GM12878 (cell line): ENCODE measurements around the gene HLA-G. TPM values are rescaled to one million over a fixed set of nuclear protein-coding genes. Genes with fewer than 3 reads are reported as not detected.
A peak's percentile ranks its signal among the peaks of the same experiment; 100 is the strongest.

ENCODE experiments used
- ATAC-seq: fragments of 200-7000 bp; cut with Tn5 transposase; 3 replicates; pipeline ENCODE4 v1.9.1; 2020; ENCODE audit warnings: mild to moderate bottlenecking, moderate library complexity
- BruUV-seq: library from RNA; stranded (reverse); fragments of 400-500 nt; replicated peaks from 2 replicates; lab custom pipeline; 2021; lab: Mats Ljungman, UMichigan
- CTCF ChIA-PET: fragments of 300-600 bp; sonication (Branson Sonifier 250); formaldehyde crosslinking; extraction: SDS; loops from one replicate; lab custom pipeline; 2021; ENCODE audit warnings: inconsistent platforms; lab: Yijun Ruan, JAX
- POLR2A ChIA-PET: fragments of 350-600 bp; formaldehyde crosslinking; extraction: SDS; loops from one replicate; lab custom pipeline; 2021; ENCODE audit warnings: inconsistent platforms; lab: Charles Lee
- RAD21 ChIA-PET: fragments of 300-600 bp; sonication (Branson Sonifier 250); formaldehyde crosslinking; loops from one replicate; lab custom pipeline; 2023; ENCODE audit warnings: antibody characterized with exemption; ENCODE audit not compliant: unreplicated experiment; lab: Charles Lee
- SMC1A ChIA-PET: fragments of 300-600 bp; sonication (Branson Sonifier 250); formaldehyde crosslinking; loops from one replicate; lab custom pipeline; 2023; ENCODE audit not compliant: unreplicated experiment, uncharacterized antibody; lab: Charles Lee
- DNase-seq: peaks from one replicate; pipeline ENCODE4 v3.0.0-alpha.2; 2011; ENCODE audit warnings: low read depth, low spot score
- FAIRE-seq: peaks from 3 replicates; lab custom pipeline; 2011; peaks lifted over from hg19 to GRCh38; lab: Jason Lieb, UNC
- H2AFZ ChIP-seq: 2 replicates; pipeline ENCODE4 v1.6.0; 2011; ENCODE audit warnings: low read depth, low read length, control low read depth; ENCODE audit not compliant: control insufficient read depth
- H3K27ac ChIP-seq: 2 replicates; pipeline ENCODE4 v1.5.1; 2011; ENCODE audit warnings: control low read depth; ENCODE audit not compliant: control insufficient read depth, insufficient read depth
- H3K27me3 ChIP-seq, 2 experiments: replicated peaks in 1 of 2; 2 replicates each; pipeline versions ENCODE4 v1.6.0 to v1.6.1; 2011; ENCODE audit warnings: low read length in 1 of 2; ENCODE audit not compliant: control insufficient read depth in 2 of 2, insufficient read depth in 2 of 2
- H3K36me3 ChIP-seq, 2 experiments: 2 replicates each; pipeline ENCODE4 v1.5.1; 2011; ENCODE audit warnings: low read length in 1 of 2; ENCODE audit not compliant: control insufficient read depth in 2 of 2, insufficient read depth in 2 of 2
- H3K4me1 ChIP-seq: 2 replicates; pipeline ENCODE4 v1.6.1; 2011; ENCODE audit warnings: mild to moderate bottlenecking, low read length, moderate library complexity, mixed read lengths; ENCODE audit not compliant: control insufficient read depth, insufficient read depth
- H3K4me2 ChIP-seq: 2 replicates; pipeline ENCODE4 v1.6.0; 2011; ENCODE audit warnings: control low read depth; ENCODE audit not compliant: control insufficient read depth, insufficient read depth
- H3K4me3 ChIP-seq: fragments of 200-600 bp; sonication (generic); 2 replicates; pipeline ENCODE4 v1.5.1; 2016
- H3K79me2 ChIP-seq: 2 replicates; pipeline ENCODE4 v1.6.0; 2011; ENCODE audit warnings: low read length; ENCODE audit not compliant: control insufficient read depth, insufficient read depth
- H3K9ac ChIP-seq: 2 replicates; pipeline ENCODE4 v1.8.0; 2011; ENCODE audit warnings: low read length, control low read depth, mixed read lengths; ENCODE audit not compliant: control insufficient read depth, insufficient read depth
- H3K9me3 ChIP-seq: replicated peaks from 3 replicates; pipeline ENCODE4 v1.5.1; 2011; ENCODE audit warnings: mild to moderate bottlenecking, low read length; ENCODE audit not compliant: control insufficient read depth, insufficient read depth
- H4K20me1 ChIP-seq: 2 replicates; pipeline ENCODE4 v1.6.0; 2011; ENCODE audit not compliant: control insufficient read depth, insufficient read depth
- CREB1 ChIP-seq: IDR thresholded peaks from 2 replicates; pipeline ENCODE4 v1.6.1; 2012; ENCODE audit warnings: low read depth, mild to moderate bottlenecking, inconsistent platforms
- EGR1 ChIP-seq, 2 experiments: IDR thresholded peaks; 1 replicate in 1 of 2; 2 replicates in 1 of 2; pipeline ENCODE4 v1.6.1; 2011 to 2012; ENCODE audit warnings: low read depth in 2 of 2, low read length in 2 of 2, borderline replicate concordance in 1 of 2, mild to moderate bottlenecking in 1 of 2, moderate library complexity in 1 of 2
- MEF2B ChIP-seq: fragments of 450-650 bp; IDR thresholded peaks from 2 replicates; pipeline ENCODE4 v1.6.1; 2018; ENCODE audit warnings: mild to moderate bottlenecking, moderate library complexity; ENCODE audit not compliant: partially characterized antibody, poor library complexity, severe bottlenecking
- NBN ChIP-seq: fragments of 450-650 bp; IDR thresholded peaks from 2 replicates; pipeline ENCODE4 v1.6.1; 2016
- NR2C2 ChIP-seq: IDR thresholded peaks from 2 replicates; pipeline ENCODE4 v1.6.1; 2011; ENCODE audit warnings: borderline replicate concordance, low read depth; ENCODE audit not compliant: control insufficient read depth, insufficient read length
- RELA ChIP-seq: fragments of 450-650 bp; IDR thresholded peaks from 2 replicates; pipeline ENCODE4 v1.8.0; 2014; ENCODE audit warnings: borderline replicate concordance; ENCODE audit not compliant: partially characterized antibody
- TAF1 ChIP-seq: IDR thresholded peaks from 2 replicates; pipeline ENCODE4 v1.6.1; 2011; ENCODE audit warnings: mild to moderate bottlenecking, low read depth, low read length, borderline replicate concordance
- TARDBP ChIP-seq: IDR thresholded peaks from 2 replicates; pipeline ENCODE4 v1.6.1; 2016; ENCODE audit warnings: borderline replicate concordance
- TCF7 ChIP-seq: IDR thresholded peaks from 2 replicates; pipeline ENCODE4 v1.6.1; 2014; ENCODE audit warnings: antibody characterized with exemption, borderline replicate concordance
- WGBS: methylation state at CpG from one replicate; pipeline ENCODE4 v1.1.6; 2016; ENCODE audit warnings: low lambda C conversion rate; ENCODE audit not compliant: insufficient replicate concordance, insufficient coverage; ENCODE audit errors: missing lambda C conversion rate; 5-methylcytosine and 5-hydroxymethylcytosine counted together
- in situ Hi-C: fragments of 300-500 bp; cut with MboI; formaldehyde crosslinking; loops from 9 replicates; pipeline ENCODE4 v1.14.3; 2018; ENCODE audit warnings: mixed read lengths
- intact Hi-C: fragments of 100-400 bp; cut with micrococcal nuclease; formaldehyde crosslinking; loops from one replicate; pipeline ENCODE4 v1.14.2; 2022; ENCODE audit not compliant: unreplicated experiment
- polyA plus RNA-seq, 11 experiments: library from polyadenylated mRNA; depleted of rRNA in 4 of 11; unstranded in 6 of 11; stranded (reverse) in 5 of 11; fragments of >200 nt; fragmentation: Nextera tagmentation in 4 of 11; fragmentation: Illumina TruSeq in 1 of 11; extraction: Ambion mirVana in 4 of 11; extraction: Trizol in 1 of 11; gene quantifications; 1 replicate in 1 of 11; 2 replicates in 10 of 11; pipeline versions ENCODE4 v1.2.1 to v1.2.3, GENCODE V29; 2011 to 2016; ENCODE audit warnings: inconsistent platforms in 2 of 11, missing spikeins in 2 of 11, low read depth in 1 of 11
- total RNA-seq, 4 experiments: library from RNA; depleted of rRNA in 3 of 4; stranded (reverse); fragments of >200 nt in 3 of 4; fragmentation: Illumina TruSeq in 1 of 4; extraction: Trizol in 1 of 4; gene quantifications; 2 replicates each; pipeline versions ENCODE4 v1.2.1 to v1.2.3, GENCODE V29; 2013 to 2021

The HLA-G gene
- total and polyA plus RNA-seq, 10 of the 15 experiments (the other 5 are each of a cell fraction or from before 2014, with no cell fraction given) = 0.10 to 2.9 (median 1.3) TPM; not detected in 5

GRCh38 chr6:29793036-29793356, 34.6 kb upstream of the HLA-G start:
- H3K27me3 ChIP-seq = peaks cover 4 to 9% of the 10 kb centered on the region in 2 experiments; a peak in 3 of 4 replicates
- H3K27ac ChIP-seq = no peak overlapping the region
- SMC1A ChIA-PET = no interaction called here
- H3K9ac ChIP-seq = no peak overlapping the region
- H2AFZ ChIP-seq = peak overlapping the region; percentile 6; the same call in 1 of the 2 replicates
- H3K79me2 ChIP-seq = no peaks in the 10 kb centered on the region
- peak overlapping the region; percentile 77 for H3K4me2 ChIP-seq
- H3K36me3 ChIP-seq = no peaks in the 10 kb centered on the region
- DNase-seq (no peak), FAIRE-seq (no peak), ATAC-seq (peak; percentile 50)
- H3K9me3 ChIP-seq = no peaks in the 10 kb centered on the region; the same call in 2 of the 3 replicates
- TF ChIP-seq MEF2B = no peak
- no peak for TF ChIP-seq CREB1
- no peak for TF ChIP-seq NBN
- TF ChIP-seq TCF7 = no peak
- 0 out of 2 replicates have a peak, but pooled peaks cover 3% of the 10 kb centered on the region for H3K4me1 ChIP-seq
- POLR2A ChIA-PET = no interaction called here
- no TSS peak for BruUV-seq
- in situ Hi-C loops (no loop called here), intact Hi-C loops (no loop called here)
- 25% methylated on average over 11 of the region's 11 CpGs for WGBS
- RAD21 ChIA-PET = no interaction called here
- CTCF ChIA-PET = no interaction called here
- H4K20me1 ChIP-seq = no peaks in the 10 kb centered on the region
- peak overlapping the region; percentile 64 for H3K4me3 ChIP-seq

- H3K79me2 ChIP-seq = no peaks in the 10 kb centered on the region
- BruUV-seq = no TSS peak
- 21% methylated on average over 3 of the region's 3 CpGs for WGBS
- H3K4me1 ChIP-seq = 0 out of 2 replicates have a peak, but pooled peaks cover 3% of the 10 kb centered on the region
- RAD21 ChIA-PET = no interaction called here
- POLR2A ChIA-PET = no interaction called here
- intact Hi-C loops (no loop called here), in situ Hi-C loops (no loop called here)
- H4K20me1 ChIP-seq = no peaks in the 10 kb centered on the region
- no peak overlapping the region for H3K9ac ChIP-seq
- DNase-seq (no peak), ATAC-seq (no peak), FAIRE-seq (no peak)
- H3K36me3 ChIP-seq = no peaks in the 10 kb centered on the region
- no peak overlapping the region for H2AFZ ChIP-seq
- no peak overlapping the region for H3K4me2 ChIP-seq
- H3K9me3 ChIP-seq = no peaks in the 10 kb centered on the region; the same call in 2 of the 3 replicates
- TF ChIP-seq RELA (no peak), TARDBP (no peak), EGR1 (IDR thresholded peaks at IDR 0.05; ENCODE audit: borderline replicate concordance in 1 of 2, low read depth in 2 of 2, low read length in 2 of 2) (no peak), NR2C2 (no peak), TAF1 (no peak)
- H3K4me3 ChIP-seq = no peak overlapping the region
- SMC1A ChIA-PET = interaction anchor here (1.3 to 1.5 kb wide), 2 partner anchors 11 to 35 kb away, joined by 3 read pairs; no protein-coding TSS in a partner anchor
- no peak overlapping the region for H3K27ac ChIP-seq
- CTCF ChIA-PET = interaction anchor here (1.2 kb wide), 1 partner anchor 56 kb away, joined by 5 read pairs; no protein-coding TSS in a partner anchor
- H3K27me3 ChIP-seq = peaks cover 4 to 9% of the 10 kb centered on the region in 2 experiments; a peak in 3 of 4 replicates
These were observed 33.8 kb upstream of the HLA-G start for GRCh38 chr6:29793796-29794195.
